GM10847 (cell line): ENCODE results near the gene LINGO4.

Experiments
- POLR2A ChIP-seq: IDR thresholded peaks from 2 replicates; pipeline ENCODE4 v1.6.1; 2011; ENCODE audit not compliant: insufficient read length; ENCODE audit errors: extremely low read depth

The LINGO4 gene

GRCh38 chr1:151805066-151805820 lies at the start of gene LINGO4:
Gene LINGO4 (minus strand): TSS chr1:151805419. CDS start chr1:151802704, 2,715 bp downstream.
- no peak for TF ChIP-seq POLR2A

GRCh38 chr1:151854658-151855057 lies 49.4 kb upstream of the LINGO4 start:
- TF ChIP-seq POLR2A: no peak

- no peak for TF ChIP-seq POLR2A
Measured at GRCh38 chr1:151853411-151853943, 48.3 kb upstream of the LINGO4 start, which contains the start of gene THEM5. Gene THEM5 (minus strand): TSS chr1:151853712. CDS start chr1:151853565, 147 bp downstream.

GRCh38 chr1:151852733-151853132 lies 47.5 kb upstream of the LINGO4 start:
- no peak for TF ChIP-seq POLR2A

GRCh38 chr1:151851886-151852285 lies 46.7 kb upstream of the LINGO4 start:
- TF ChIP-seq POLR2A: no peak

GRCh38 chr1:151849871-151850270 lies 44.7 kb upstream of the LINGO4 start:
- TF ChIP-seq POLR2A: no peak

- no peak for TF ChIP-seq POLR2A
Measured at GRCh38 chr1:151849126-151849525, 43.9 kb upstream of the LINGO4 start.

GRCh38 chr1:151847867-151848596 lies 42.8 kb upstream of the LINGO4 start:
- TF ChIP-seq POLR2A: no peak

GRCh38 chr1:151846686-151847237 lies 41.5 kb upstream of the LINGO4 start:
- TF ChIP-seq POLR2A: no peak

- no peak for TF ChIP-seq POLR2A
Measured at GRCh38 chr1:151846062-151846568, 40.9 kb upstream of the LINGO4 start.

- TF ChIP-seq POLR2A: no peak
Measured at GRCh38 chr1:151843398-151843797, 38.2 kb upstream of the LINGO4 start.

- TF ChIP-seq POLR2A: no peak
Measured at GRCh38 chr1:151841141-151841540, 35.9 kb upstream of the LINGO4 start.

- TF ChIP-seq POLR2A: no peak
Measured at GRCh38 chr1:151840421-151840820, 35.2 kb upstream of the LINGO4 start.

- TF ChIP-seq POLR2A: no peak
Measured at GRCh38 chr1:151839457-151840403, 34.5 kb upstream of the LINGO4 start, which contains the start of gene C2CD4D. Gene C2CD4D (minus strand): TSS chr1:151839820. CDS start chr1:151838989, 831 bp downstream.
